ENCODE data around the gene ZNF579.

- TF ChIP-seq POLR2AphosphoS5 (IDR thresholded peaks at IDR 0.05; ENCODE audit: low read depth, low read length) (no peak), REST (IDR thresholded peaks at IDR 0.05; ENCODE audit: insufficient read depth in 1 of 2, low read depth in 2 of 2, low read length in 2 of 2) (no peak), TAF1 (IDR thresholded peaks at IDR 0.05; ENCODE audit: borderline replicate concordance, insufficient read depth, low read length) (no peak)
These were observed 4.2 kb upstream of the ZNF579 start for GRCh38 chr19:55584871-55585270.

All from PFSK-1 (cell line).